ENCODE results near the gene RBM19.

RBM19 gene

GRCh38 chr12:113957627-113958026 is 8.5 kb downstream of the RBM19 start:
- Histone ChIP-seq H3K36me3 (ENCODE audit: control insufficient read depth, insufficient read depth, low read length) (peaks cover 23% of the 10 kb centered on the region), H3K27ac (ENCODE audit: insufficient read depth, low read depth, low read length, poor library complexity, severe bottlenecking) (no peak overlapping the region), H3K4me3 (ENCODE audit: insufficient read depth, low read depth, low read length) (no peak overlapping the region), H3K9me3 (ENCODE audit: control insufficient read depth, low read length) (no peaks in the 10 kb centered on the region), H3K4me1 (ENCODE audit: control insufficient read depth, insufficient read depth, low read length) (no peaks in the 10 kb centered on the region), H3K27me3 (ENCODE audit: control insufficient read depth, insufficient read depth, low read length, poor library complexity, severe bottlenecking) (no peaks in the 10 kb centered on the region)
- 86% methylated on average over 17 of the region's 17 CpGs for WGBS, 2 experiments

- Histone ChIP-seq H3K27ac (ENCODE audit: insufficient read depth, low read depth, low read length, poor library complexity, severe bottlenecking) (no peak overlapping the region), H3K27me3 (ENCODE audit: control insufficient read depth, insufficient read depth, low read length, poor library complexity, severe bottlenecking) (no peaks in the 10 kb centered on the region), H3K9me3 (ENCODE audit: control insufficient read depth, low read length) (no peaks in the 10 kb centered on the region), H3K4me3 (ENCODE audit: insufficient read depth, low read depth, low read length) (no peak overlapping the region), H3K36me3 (ENCODE audit: control insufficient read depth, insufficient read depth, low read length) (peaks cover 20% of the 10 kb centered on the region), H3K4me1 (ENCODE audit: control insufficient read depth, insufficient read depth, low read length) (no peaks in the 10 kb centered on the region)
- 82 to 85% methylated on average over 15 of the region's 15 CpGs for WGBS, 2 experiments
Observed at GRCh38 chr12:113955109-113955970, 10.8 kb downstream of the RBM19 start.

GRCh38 chr12:113954547-113954946 is 11.6 kb downstream of the RBM19 start:
- no peaks in the 10 kb centered on the region for H3K27me3 ChIP-seq (ENCODE audit: control insufficient read depth, insufficient read depth, low read length, poor library complexity, severe bottlenecking)
- H3K27ac ChIP-seq (ENCODE audit: insufficient read depth, low read depth, low read length, poor library complexity, severe bottlenecking) = no peak overlapping the region
- peaks cover 16% of the 10 kb centered on the region for H3K36me3 ChIP-seq (ENCODE audit: control insufficient read depth, insufficient read depth, low read length)
- H3K9me3 ChIP-seq (ENCODE audit: control insufficient read depth, low read length) = no peaks in the 10 kb centered on the region
- 91 to 97% methylated on average over 4 of the region's 4 CpGs for WGBS, 2 experiments
- H3K4me1 ChIP-seq (ENCODE audit: control insufficient read depth, insufficient read depth, low read length) = no peaks in the 10 kb centered on the region
- no peak overlapping the region for H3K4me3 ChIP-seq (ENCODE audit: insufficient read depth, low read depth, low read length)

- Histone ChIP-seq H3K4me1 (ENCODE audit: control insufficient read depth, insufficient read depth, low read length) (no peaks in the 10 kb centered on the region), H3K4me3 (ENCODE audit: insufficient read depth, low read depth, low read length) (no peak overlapping the region), H3K27ac (ENCODE audit: insufficient read depth, low read depth, low read length, poor library complexity, severe bottlenecking) (no peak overlapping the region), H3K27me3 (ENCODE audit: control insufficient read depth, insufficient read depth, low read length, poor library complexity, severe bottlenecking) (no peaks in the 10 kb centered on the region), H3K36me3 (ENCODE audit: control insufficient read depth, insufficient read depth, low read length) (peaks cover 14% of the 10 kb centered on the region), H3K9me3 (ENCODE audit: control insufficient read depth, low read length) (no peaks in the 10 kb centered on the region)
- 88 to 94% methylated on average over 3 of the region's 3 CpGs for WGBS, 2 experiments
Observed at GRCh38 chr12:113950873-113951272, 15.3 kb downstream of the RBM19 start.

- Histone ChIP-seq H3K4me1 (ENCODE audit: control insufficient read depth, insufficient read depth, low read length) (no peaks in the 10 kb centered on the region), H3K27ac (ENCODE audit: insufficient read depth, low read depth, low read length, poor library complexity, severe bottlenecking) (no peak overlapping the region), H3K9me3 (ENCODE audit: control insufficient read depth, low read length) (no peaks in the 10 kb centered on the region), H3K4me3 (ENCODE audit: insufficient read depth, low read depth, low read length) (no peak overlapping the region), H3K36me3 (ENCODE audit: control insufficient read depth, insufficient read depth, low read length) (peaks cover 21% of the 10 kb centered on the region), H3K27me3 (ENCODE audit: control insufficient read depth, insufficient read depth, low read length, poor library complexity, severe bottlenecking) (no peaks in the 10 kb centered on the region)
- WGBS, 2 experiments = 92% methylated on average over 10 of the region's 10 CpGs
Observed at GRCh38 chr12:113949321-113950305, 16.5 kb downstream of the RBM19 start.

- 93 to 96% methylated on average over 17 of the region's 17 CpGs for WGBS, 2 experiments
- H3K36me3 ChIP-seq (ENCODE audit: control insufficient read depth, insufficient read depth, low read length) = peaks cover 21% of the 10 kb centered on the region
- no peak overlapping the region for H3K4me3 ChIP-seq (ENCODE audit: insufficient read depth, low read depth, low read length)
- H3K27me3 ChIP-seq (ENCODE audit: control insufficient read depth, insufficient read depth, low read length, poor library complexity, severe bottlenecking) = no peaks in the 10 kb centered on the region
- no peaks in the 10 kb centered on the region for H3K9me3 ChIP-seq (ENCODE audit: control insufficient read depth, low read length)
- H3K27ac ChIP-seq (ENCODE audit: insufficient read depth, low read depth, low read length, poor library complexity, severe bottlenecking) = no peak overlapping the region
- no peaks in the 10 kb centered on the region for H3K4me1 ChIP-seq (ENCODE audit: control insufficient read depth, insufficient read depth, low read length)
Observed at GRCh38 chr12:113948151-113948914, 17.8 kb downstream of the RBM19 start.

- no peak overlapping the region for H3K27ac ChIP-seq (ENCODE audit: insufficient read depth, low read depth, low read length, poor library complexity, severe bottlenecking)
- no peaks in the 10 kb centered on the region for H3K4me1 ChIP-seq (ENCODE audit: control insufficient read depth, insufficient read depth, low read length)
- peaks cover 30% of the 10 kb centered on the region for H3K36me3 ChIP-seq (ENCODE audit: control insufficient read depth, insufficient read depth, low read length)
- no peak overlapping the region for H3K4me3 ChIP-seq (ENCODE audit: insufficient read depth, low read depth, low read length)
- H3K27me3 ChIP-seq (ENCODE audit: control insufficient read depth, insufficient read depth, low read length, poor library complexity, severe bottlenecking) = no peaks in the 10 kb centered on the region
- no peaks in the 10 kb centered on the region for H3K9me3 ChIP-seq (ENCODE audit: control insufficient read depth, low read length)
- WGBS, 2 experiments = 91 to 95% methylated on average over 8 of the region's 8 CpGs
Observed at GRCh38 chr12:113946175-113946574, 19.9 kb downstream of the RBM19 start.

- Histone ChIP-seq H3K4me3 (ENCODE audit: insufficient read depth, low read depth, low read length) (no peak overlapping the region), H3K27me3 (ENCODE audit: control insufficient read depth, insufficient read depth, low read length, poor library complexity, severe bottlenecking) (no peaks in the 10 kb centered on the region), H3K4me1 (ENCODE audit: control insufficient read depth, insufficient read depth, low read length) (no peaks in the 10 kb centered on the region), H3K9me3 (ENCODE audit: control insufficient read depth, low read length) (no peaks in the 10 kb centered on the region), H3K27ac (ENCODE audit: insufficient read depth, low read depth, low read length, poor library complexity, severe bottlenecking) (no peak overlapping the region), H3K36me3 (ENCODE audit: control insufficient read depth, insufficient read depth, low read length) (peaks cover 30% of the 10 kb centered on the region)
- WGBS, 2 experiments = 93 to 95% methylated on average over 20 of the region's 20 CpGs
Observed at GRCh38 chr12:113945174-113946173, 20.7 kb downstream of the RBM19 start.

GRCh38 chr12:113942209-113942608 is 23.9 kb downstream of the RBM19 start:
- Histone ChIP-seq H3K4me3 (ENCODE audit: insufficient read depth, low read depth, low read length) (no peak overlapping the region), H3K4me1 (ENCODE audit: control insufficient read depth, insufficient read depth, low read length) (no peaks in the 10 kb centered on the region), H3K9me3 (ENCODE audit: control insufficient read depth, low read length) (no peaks in the 10 kb centered on the region), H3K27me3 (ENCODE audit: control insufficient read depth, insufficient read depth, low read length, poor library complexity, severe bottlenecking) (no peaks in the 10 kb centered on the region), H3K36me3 (ENCODE audit: control insufficient read depth, insufficient read depth, low read length) (peaks cover 23% of the 10 kb centered on the region), H3K27ac (ENCODE audit: insufficient read depth, low read depth, low read length, poor library complexity, severe bottlenecking) (no peak overlapping the region)
- 94 to 95% methylated on average over 15 of the region's 15 CpGs for WGBS, 2 experiments
